GM12878 (cell line): ENCODE results near the gene CPEB3. TPM values are rescaled to one million over a fixed set of nuclear protein-coding genes. Genes with fewer than 3 reads are reported as not detected.

Source experiments
- ATAC-seq: fragments of 200-7000 bp; cut with Tn5 transposase; 3 replicates; pipeline ENCODE4 v1.9.1; 2020; ENCODE audit warnings: mild to moderate bottlenecking, moderate library complexity
- BruUV-seq: library from RNA; stranded (reverse); fragments of 400-500 nt; replicated peaks from 2 replicates; lab custom pipeline; 2021; lab: Mats Ljungman, UMichigan
- CTCF ChIA-PET: fragments of 300-600 bp; sonication (Branson Sonifier 250); formaldehyde crosslinking; extraction: SDS; loops from one replicate; lab custom pipeline; 2021; ENCODE audit warnings: inconsistent platforms; lab: Yijun Ruan, JAX
- POLR2A ChIA-PET: fragments of 350-600 bp; formaldehyde crosslinking; extraction: SDS; loops from one replicate; lab custom pipeline; 2021; ENCODE audit warnings: inconsistent platforms; lab: Charles Lee
- RAD21 ChIA-PET: fragments of 300-600 bp; sonication (Branson Sonifier 250); formaldehyde crosslinking; loops from one replicate; lab custom pipeline; 2023; ENCODE audit warnings: antibody characterized with exemption; ENCODE audit not compliant: unreplicated experiment; lab: Charles Lee
- SMC1A ChIA-PET: fragments of 300-600 bp; sonication (Branson Sonifier 250); formaldehyde crosslinking; loops from one replicate; lab custom pipeline; 2023; ENCODE audit not compliant: unreplicated experiment, uncharacterized antibody; lab: Charles Lee
- DNase-seq: peaks from one replicate; pipeline ENCODE4 v3.0.0-alpha.2; 2011; ENCODE audit warnings: low read depth, low spot score
- FAIRE-seq: peaks from 3 replicates; lab custom pipeline; 2011; peaks lifted over from hg19 to GRCh38; lab: Jason Lieb, UNC
- H2AFZ ChIP-seq: 2 replicates; pipeline ENCODE4 v1.6.0; 2011; ENCODE audit warnings: low read depth, low read length, control low read depth; ENCODE audit not compliant: control insufficient read depth
- H3K27ac ChIP-seq: 2 replicates; pipeline ENCODE4 v1.5.1; 2011; ENCODE audit warnings: control low read depth; ENCODE audit not compliant: control insufficient read depth, insufficient read depth
- H3K27me3 ChIP-seq, 2 experiments: replicated peaks in 1 of 2; 2 replicates each; pipeline versions ENCODE4 v1.6.0 to v1.6.1; 2011; ENCODE audit warnings: low read length in 1 of 2; ENCODE audit not compliant: control insufficient read depth in 2 of 2, insufficient read depth in 2 of 2
- H3K36me3 ChIP-seq, 2 experiments: 2 replicates each; pipeline ENCODE4 v1.5.1; 2011; ENCODE audit warnings: low read length in 1 of 2; ENCODE audit not compliant: control insufficient read depth in 2 of 2, insufficient read depth in 2 of 2
- H3K4me1 ChIP-seq: 2 replicates; pipeline ENCODE4 v1.6.1; 2011; ENCODE audit warnings: mild to moderate bottlenecking, low read length, moderate library complexity, mixed read lengths; ENCODE audit not compliant: control insufficient read depth, insufficient read depth
- H3K4me2 ChIP-seq: 2 replicates; pipeline ENCODE4 v1.6.0; 2011; ENCODE audit warnings: control low read depth; ENCODE audit not compliant: control insufficient read depth, insufficient read depth
- H3K4me3 ChIP-seq: fragments of 200-600 bp; sonication (generic); 2 replicates; pipeline ENCODE4 v1.5.1; 2016
- H3K79me2 ChIP-seq: 2 replicates; pipeline ENCODE4 v1.6.0; 2011; ENCODE audit warnings: low read length; ENCODE audit not compliant: control insufficient read depth, insufficient read depth
- H3K9ac ChIP-seq: 2 replicates; pipeline ENCODE4 v1.8.0; 2011; ENCODE audit warnings: low read length, control low read depth, mixed read lengths; ENCODE audit not compliant: control insufficient read depth, insufficient read depth
- H3K9me3 ChIP-seq: replicated peaks from 3 replicates; pipeline ENCODE4 v1.5.1; 2011; ENCODE audit warnings: mild to moderate bottlenecking, low read length; ENCODE audit not compliant: control insufficient read depth, insufficient read depth
- H4K20me1 ChIP-seq: 2 replicates; pipeline ENCODE4 v1.6.0; 2011; ENCODE audit not compliant: control insufficient read depth, insufficient read depth
- BCL11A ChIP-seq: IDR thresholded peaks from 2 replicates; pipeline ENCODE4 v1.6.1; 2011; ENCODE audit warnings: low read depth, low read length
- ETV6 ChIP-seq, 2 experiments: fragments of 450-650 bp in 1 of 2; IDR thresholded peaks in 1 of 2; conservative IDR thresholded peaks in 1 of 2; 2 replicates each; pipeline ENCODE4 v1.6.1; 2014; ENCODE audit warnings: antibody characterized with exemption in 1 of 2, borderline replicate concordance in 1 of 2, low read depth in 1 of 2, mild to moderate bottlenecking in 1 of 2, moderate library complexity in 1 of 2
- EZH2 ChIP-seq: IDR thresholded peaks from 2 replicates; pipeline ENCODE4 v1.6.1; 2012; ENCODE audit warnings: low read depth, mild to moderate bottlenecking, control low read depth, inconsistent platforms, low read length, borderline replicate concordance; ENCODE audit not compliant: control insufficient read depth
- FOXK2 ChIP-seq: fragments of 450-650 bp; IDR thresholded peaks from 2 replicates; pipeline ENCODE4 v1.6.1; 2017; ENCODE audit warnings: mild to moderate bottlenecking, moderate library complexity
- KDM1A ChIP-seq: fragments of 200-600 bp; sonication (generic); IDR thresholded peaks from 2 replicates; pipeline ENCODE4 v1.6.1; 2016; ENCODE audit warnings: borderline replicate concordance
- MYB ChIP-seq: fragments of 150-350 bp; IDR thresholded peaks from 2 replicates; pipeline ENCODE4 v1.6.1; 2014; ENCODE audit warnings: mild to moderate bottlenecking, low read depth, low read length, borderline replicate concordance
- RCOR1 ChIP-seq: conservative IDR thresholded peaks from 2 replicates; pipeline ENCODE4 v1.6.1; 2012; ENCODE audit warnings: low read depth, low read length, improper control_type of control experiment
- WGBS: methylation state at CpG from one replicate; pipeline ENCODE4 v1.1.6; 2016; ENCODE audit warnings: low lambda C conversion rate; ENCODE audit not compliant: insufficient replicate concordance, insufficient coverage; ENCODE audit errors: missing lambda C conversion rate; 5-methylcytosine and 5-hydroxymethylcytosine counted together
- in situ Hi-C: fragments of 300-500 bp; cut with MboI; formaldehyde crosslinking; loops from 9 replicates; pipeline ENCODE4 v1.14.3; 2018; ENCODE audit warnings: mixed read lengths
- intact Hi-C: fragments of 100-400 bp; cut with micrococcal nuclease; formaldehyde crosslinking; loops from one replicate; pipeline ENCODE4 v1.14.2; 2022; ENCODE audit not compliant: unreplicated experiment
- polyA plus RNA-seq, 11 experiments: library from polyadenylated mRNA; depleted of rRNA in 4 of 11; unstranded in 6 of 11; stranded (reverse) in 5 of 11; fragments of >200 nt; fragmentation: Nextera tagmentation in 4 of 11; fragmentation: Illumina TruSeq in 1 of 11; extraction: Ambion mirVana in 4 of 11; extraction: Trizol in 1 of 11; gene quantifications; 1 replicate in 1 of 11; 2 replicates in 10 of 11; pipeline versions ENCODE4 v1.2.1 to v1.2.3, GENCODE V29; 2011 to 2016; ENCODE audit warnings: inconsistent platforms in 2 of 11, missing spikeins in 2 of 11, low read depth in 1 of 11
- total RNA-seq, 4 experiments: library from RNA; depleted of rRNA in 3 of 4; stranded (reverse); fragments of >200 nt in 3 of 4; fragmentation: Illumina TruSeq in 1 of 4; extraction: Trizol in 1 of 4; gene quantifications; 2 replicates each; pipeline versions ENCODE4 v1.2.1 to v1.2.3, GENCODE V29; 2013 to 2021
- TF ChIP-seq, protein P1 (sequence below): IDR thresholded peaks from 2 replicates; pipeline ENCODE4 v1.6.1; 2011; ENCODE audit warnings: borderline replicate concordance, low read depth, mild to moderate bottlenecking, moderate library complexity, mixed read lengths, low read length; ENCODE audit not compliant: insufficient read depth; ENCODE audit errors: extremely low read length
- TF ChIP-seq, protein P2 (sequence below): fragments of 450-650 bp; IDR thresholded peaks from 2 replicates; pipeline ENCODE4 v1.6.1; 2014; ENCODE audit warnings: mild to moderate bottlenecking

CPEB3 gene
- total and polyA plus RNA-seq, 10 of the 15 experiments (the other 5 are each of a cell fraction or from before 2014, with no cell fraction given), result 0.50 to 2.3 (median 1.2) TPM

GRCh38 chr10:92045641-92046106 is 245.2 kb downstream of the CPEB3 start:
- no peak for TF ChIP-seq MYB
- TF ChIP-seq FOXK2, result no peak
- TF ChIP-seq, protein P1, sequence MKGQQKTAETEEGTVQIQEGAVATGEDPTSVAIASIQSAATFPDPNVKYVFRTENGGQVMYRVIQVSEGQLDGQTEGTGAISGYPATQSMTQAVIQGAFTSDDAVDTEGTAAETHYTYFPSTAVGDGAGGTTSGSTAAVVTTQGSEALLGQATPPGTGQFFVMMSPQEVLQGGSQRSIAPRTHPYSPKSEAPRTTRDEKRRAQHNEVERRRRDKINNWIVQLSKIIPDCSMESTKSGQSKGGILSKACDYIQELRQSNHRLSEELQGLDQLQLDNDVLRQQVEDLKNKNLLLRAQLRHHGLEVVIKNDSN, result no peak
- no peak for TF ChIP-seq BCL11A
- TF ChIP-seq RCOR1, result no peak
- TF ChIP-seq, protein P2, sequence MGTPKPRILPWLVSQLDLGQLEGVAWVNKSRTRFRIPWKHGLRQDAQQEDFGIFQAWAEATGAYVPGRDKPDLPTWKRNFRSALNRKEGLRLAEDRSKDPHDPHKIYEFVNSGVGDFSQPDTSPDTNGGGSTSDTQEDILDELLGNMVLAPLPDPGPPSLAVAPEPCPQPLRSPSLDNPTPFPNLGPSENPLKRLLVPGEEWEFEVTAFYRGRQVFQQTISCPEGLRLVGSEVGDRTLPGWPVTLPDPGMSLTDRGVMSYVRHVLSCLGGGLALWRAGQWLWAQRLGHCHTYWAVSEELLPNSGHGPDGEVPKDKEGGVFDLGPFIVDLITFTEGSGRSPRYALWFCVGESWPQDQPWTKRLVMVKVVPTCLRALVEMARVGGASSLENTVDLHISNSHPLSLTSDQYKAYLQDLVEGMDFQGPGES, result no peak
- TF ChIP-seq EZH2, result no peak
- TF ChIP-seq KDM1A, result no peak
- TF ChIP-seq ETV6 (conservative IDR thresholded peaks at IDR 0.05 in 1 of 2, IDR thresholded peaks at IDR 0.05 in 1 of 2; ENCODE audit: borderline replicate concordance in 1 of 2, low read depth in 1 of 2), result no peak
- Histone ChIP-seq H3K79me2 (no peaks in the 10 kb centered on the region), H4K20me1 (no peaks in the 10 kb centered on the region), H3K9ac (no peak overlapping the region), H3K27me3 (no peaks in the 10 kb centered on the region), H2AFZ (no peak overlapping the region), H3K4me2 (no peak overlapping the region), H3K4me3 (no peak overlapping the region), H3K9me3 (no peaks in the 10 kb centered on the region), H3K27ac (no peak overlapping the region), H3K4me1 (peaks cover 6% of the 10 kb centered on the region), H3K36me3 (no peaks in the 10 kb centered on the region; a peak in 1 of 4 replicates)
- in situ Hi-C loops (no loop called here), intact Hi-C loops (no loop called here)
- FAIRE-seq (no peak), ATAC-seq (no peak), DNase-seq (no peak)
- POLR2A ChIA-PET, result interaction anchor here (0.9 kb wide), 1 partner anchor 10 kb away, joined by 3 read pairs; no protein-coding TSS in a partner anchor
- SMC1A ChIA-PET, result no interaction called here
- RAD21 ChIA-PET, result no interaction called here
- BruUV-seq, result no TSS peak
- CTCF ChIA-PET, result no interaction called here
- WGBS, result 97% methylated on average over 32 of the region's 37 CpGs
